ENCODE data around the gene TRIM39.

The TRIM39 gene

DNA sequence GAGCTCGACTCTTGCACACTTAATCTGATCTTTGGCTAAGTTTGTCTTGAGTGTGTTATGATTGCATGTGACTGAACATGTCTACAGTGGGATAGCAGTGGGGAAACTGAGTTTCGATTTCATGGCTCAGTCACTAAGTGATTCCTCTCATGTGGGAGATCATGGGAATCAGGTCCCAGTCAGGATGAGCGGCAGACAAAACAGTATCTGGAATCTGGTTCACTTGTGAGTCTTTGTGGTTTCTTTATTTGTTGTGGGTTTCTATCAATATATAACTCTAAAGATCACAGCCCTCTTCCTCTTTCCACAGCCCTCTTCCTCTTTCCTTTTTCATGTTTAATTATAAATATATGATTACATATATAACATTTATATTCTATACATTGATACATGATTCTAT lies 22.2 kb downstream of the TRIM39 start:
- no peak overlapping the region for H3K4me3 ChIP-seq (replicated peaks; ENCODE audit: low read depth, low read length)
- no peak for DNase-seq (ENCODE audit: extremely low read depth, low read depth)
- no peak for TF ChIP-seq CTCF (IDR thresholded peaks at IDR 0.05; ENCODE audit: low read depth, low read length, missing control alignments)

DNA sequence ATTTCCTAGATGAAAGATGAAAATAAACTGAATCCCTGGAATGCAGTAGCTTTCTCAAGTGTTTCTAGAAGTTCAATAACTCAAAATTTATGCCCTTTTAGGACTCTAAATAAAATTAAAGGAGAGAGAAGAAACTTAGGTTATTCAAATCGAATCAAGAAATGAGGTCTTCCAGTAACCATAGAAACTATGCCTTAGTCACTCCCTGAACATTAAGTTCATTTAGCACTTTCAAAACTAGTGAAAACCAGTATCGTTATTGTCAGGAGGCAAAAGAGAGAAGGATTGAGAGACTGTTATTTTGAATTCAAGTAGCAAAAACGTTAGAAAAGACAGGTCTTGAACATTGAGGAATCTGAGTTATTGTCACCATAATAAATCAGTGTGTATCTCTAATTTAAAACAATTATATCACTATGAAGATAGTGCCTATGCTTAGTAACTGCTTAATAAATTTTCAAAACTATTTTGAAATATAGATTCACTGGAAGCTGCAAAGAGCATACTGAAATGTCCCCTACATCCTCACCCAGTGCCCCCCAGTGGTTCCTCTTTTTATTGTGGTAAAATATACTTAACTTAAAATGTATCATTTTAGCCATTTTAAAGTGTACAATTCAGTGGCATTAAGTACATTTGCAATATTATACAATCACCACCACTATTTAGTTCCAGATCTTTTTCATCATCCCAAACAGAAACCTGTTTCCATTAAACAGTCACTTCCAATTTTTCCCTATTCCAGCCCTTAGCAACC lies 22.9 kb downstream of the TRIM39 start:
- TF ChIP-seq CTCF (IDR thresholded peaks at IDR 0.05; ENCODE audit: low read depth, low read length, missing control alignments) = no peak
- no peak for DNase-seq (ENCODE audit: extremely low read depth, low read depth)
- H3K4me3 ChIP-seq (replicated peaks; ENCODE audit: low read depth, low read length) = no peak overlapping the region

DNA sequence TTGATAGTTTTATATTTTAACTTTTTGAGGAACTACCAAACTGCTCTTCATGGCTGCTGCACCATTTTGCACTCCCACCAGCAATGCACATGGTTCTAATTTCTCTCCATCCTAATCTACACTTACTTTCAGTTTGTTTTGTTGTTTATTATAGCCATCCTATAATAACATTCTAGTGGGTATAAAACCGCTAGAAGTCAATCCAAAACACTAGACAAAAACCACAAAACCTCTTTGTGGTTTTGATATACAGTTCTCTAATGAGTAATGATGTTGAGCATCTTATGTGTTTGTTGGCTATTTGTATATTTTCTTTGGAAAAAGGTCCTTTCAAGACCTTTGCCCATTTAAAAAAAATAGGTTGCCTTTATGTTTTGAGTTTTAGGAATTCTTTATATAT lies 23.8 kb downstream of the TRIM39 start:
- no peak for TF ChIP-seq CTCF (IDR thresholded peaks at IDR 0.05; ENCODE audit: low read depth, low read length, missing control alignments)
- no peak overlapping the region for H3K4me3 ChIP-seq (replicated peaks; ENCODE audit: low read depth, low read length)
- DNase-seq (ENCODE audit: extremely low read depth, low read depth) = no peak

- TF ChIP-seq CTCF (IDR thresholded peaks at IDR 0.05; ENCODE audit: low read depth, low read length, missing control alignments) = no peak
- DNase-seq (ENCODE audit: extremely low read depth, low read depth) = no peak
These were observed 25.8 kb downstream of the TRIM39 start for GRCh38 chr6:30352550-30352949.

DNA sequence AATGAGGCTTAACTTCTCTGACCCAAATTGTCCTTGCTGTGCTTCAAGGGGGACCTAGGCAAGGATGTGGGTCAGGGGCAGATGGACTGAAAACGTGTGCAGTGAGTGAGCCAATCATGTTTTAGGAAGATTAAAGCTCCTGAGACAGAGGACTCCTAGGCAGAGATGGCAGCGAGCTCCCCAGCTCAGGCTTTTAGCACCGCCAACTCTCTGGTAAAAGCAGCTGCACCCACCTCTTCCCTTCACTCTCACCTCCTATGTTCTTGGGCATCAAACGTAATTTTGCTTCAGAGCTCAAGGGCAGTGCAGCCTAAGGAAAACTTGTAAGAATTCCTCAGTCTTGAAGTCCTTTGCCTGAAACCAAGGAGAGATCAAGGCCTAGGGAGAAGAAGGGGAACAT lies 28.6 kb downstream of the TRIM39 start:
- no peak for TF ChIP-seq CTCF (IDR thresholded peaks at IDR 0.05; ENCODE audit: low read depth, low read length, missing control alignments)
- DNase-seq (ENCODE audit: extremely low read depth, low read depth) = no peak
- H3K4me3 ChIP-seq (replicated peaks; ENCODE audit: low read depth, low read length) = no peak overlapping the region

More at GRCh38 chr6:30352550-30352949, 25.8 kb downstream of the TRIM39 start:
- no peak overlapping the region for H3K4me3 ChIP-seq (replicated peaks; ENCODE audit: low read depth, low read length)

DNA sequence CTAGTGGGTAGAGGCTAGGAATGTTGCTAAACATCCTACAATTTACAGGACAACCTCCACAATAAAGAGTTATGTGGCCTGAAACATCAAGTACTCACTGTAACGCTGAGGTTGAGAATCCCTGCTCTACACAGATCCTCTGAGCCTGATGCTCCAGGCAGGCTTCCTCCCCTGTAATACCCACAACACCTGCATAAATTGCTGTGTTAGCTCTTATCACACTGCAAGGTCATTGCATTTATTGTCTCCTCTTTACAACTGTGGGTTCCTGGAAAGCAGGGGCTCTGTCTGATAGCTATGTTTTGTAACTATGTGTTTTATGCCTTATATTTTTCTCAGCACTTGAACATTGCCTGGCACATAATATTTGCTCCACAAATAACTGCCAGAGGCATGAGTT lies 29.8 kb downstream of the TRIM39 start:
- TF ChIP-seq CTCF (IDR thresholded peaks at IDR 0.05; ENCODE audit: low read depth, low read length, missing control alignments) = no peak
- no peak for DNase-seq (ENCODE audit: extremely low read depth, low read depth)
- no peak overlapping the region for H3K4me3 ChIP-seq (replicated peaks; ENCODE audit: low read depth, low read length)

All from HFF-Myc (cell line).